ENCODE results near the gene PDE6H.

PDE6H gene

DNA sequence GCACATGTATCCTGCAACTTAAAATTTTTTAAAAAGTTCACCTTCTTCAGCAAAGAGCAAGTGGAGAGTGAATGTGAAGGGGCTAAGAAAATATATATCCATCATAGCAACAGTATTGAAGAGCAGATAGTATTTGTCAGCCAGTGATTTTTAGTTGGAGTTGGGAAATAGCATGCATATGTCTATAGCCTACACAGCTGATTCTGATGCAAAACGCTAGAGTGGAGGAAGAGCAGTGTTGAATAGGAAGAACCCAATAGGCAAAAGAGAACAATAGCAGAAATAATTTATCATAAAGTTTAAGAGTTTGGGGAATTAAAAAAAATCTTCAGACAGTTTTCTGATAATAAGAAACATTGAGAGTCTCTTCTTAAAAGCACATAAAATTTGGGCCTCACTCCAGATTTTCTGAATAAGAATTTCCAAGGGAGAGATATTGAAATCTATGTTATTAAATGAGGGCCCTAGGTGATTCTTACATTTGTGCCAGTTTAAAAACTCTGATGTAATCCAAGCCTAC is 12.0 kb downstream of the PDE6H start:
- DNase-seq (ENCODE audit: low spot score in 2 of 2): no peak
- peaks cover 2% of the 10 kb centered on the region for H3K36me3 Mint-ChIP-seq (ENCODE audit: insufficient read depth)
- no peaks in the 10 kb centered on the region for H3K9me3 Mint-ChIP-seq
- ATAC-seq (replicated peaks; ENCODE audit: extremely low read depth, poor library complexity, severe bottlenecking): no peak
- H3K4me3 Mint-ChIP-seq: no peak overlapping the region
- no peaks in the 10 kb centered on the region for H3K27me3 Mint-ChIP-seq
- H3K4me1 Mint-ChIP-seq: peaks cover 32% of the 10 kb centered on the region
- H3K27ac Mint-ChIP-seq (ENCODE audit: low read depth): no peak overlapping the region

DNA sequence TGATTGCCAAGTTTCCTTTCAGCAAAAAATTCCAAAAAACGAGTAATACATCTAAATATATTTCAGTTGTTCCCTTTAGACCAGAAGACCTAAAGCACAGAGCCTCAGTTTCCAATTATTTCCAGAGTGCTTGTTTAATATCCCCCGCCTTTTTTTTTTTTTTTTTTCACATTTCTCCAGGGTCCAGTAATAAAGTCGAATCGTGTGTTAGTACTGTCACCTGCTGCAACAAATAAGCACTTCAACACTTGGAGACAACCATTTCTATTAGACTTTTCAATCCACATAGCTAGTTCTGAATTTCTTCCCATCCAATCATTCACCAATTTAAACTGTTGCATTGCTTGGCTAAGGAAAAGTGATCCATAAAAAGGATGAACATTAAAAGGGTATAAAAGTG is 13.6 kb downstream of the PDE6H start:
- no peaks in the 10 kb centered on the region for H3K9me3 Mint-ChIP-seq
- H3K36me3 Mint-ChIP-seq (ENCODE audit: insufficient read depth): peaks cover 2% of the 10 kb centered on the region
- H3K27me3 Mint-ChIP-seq: no peaks in the 10 kb centered on the region
- H3K27ac Mint-ChIP-seq (ENCODE audit: low read depth): no peak overlapping the region
- H3K4me1 Mint-ChIP-seq: peaks cover 20% of the 10 kb centered on the region
- DNase-seq (ENCODE audit: low spot score in 2 of 2) (no peak), ATAC-seq (replicated peaks; ENCODE audit: extremely low read depth, poor library complexity, severe bottlenecking) (no peak)
- H3K4me3 Mint-ChIP-seq: no peak overlapping the region

DNA sequence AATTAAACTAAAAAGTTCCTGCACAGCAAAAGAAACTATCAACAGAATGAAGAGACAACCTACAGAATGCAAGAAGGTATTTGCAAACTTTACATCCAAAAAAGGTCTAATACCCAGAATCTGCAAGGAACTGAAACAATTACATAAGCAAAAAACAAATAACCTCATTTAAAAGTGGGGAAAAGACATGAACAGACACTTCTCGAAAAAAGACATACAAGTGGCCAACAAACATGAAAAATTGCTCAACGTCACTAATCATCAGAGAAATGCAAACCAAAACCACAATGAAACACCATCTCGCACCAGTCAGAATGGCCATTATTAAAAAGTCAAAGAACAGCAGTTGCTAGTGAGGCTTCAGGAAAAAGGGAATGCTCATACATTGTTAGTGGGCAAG is 15.2 kb downstream of the PDE6H start:
- Mint-ChIP-seq H3K4me1 (peaks cover 19% of the 10 kb centered on the region), H3K27ac (ENCODE audit: low read depth) (no peak overlapping the region), H3K9me3 (no peaks in the 10 kb centered on the region), H3K36me3 (ENCODE audit: insufficient read depth) (peaks cover 2% of the 10 kb centered on the region), H3K27me3 (no peaks in the 10 kb centered on the region), H3K4me3 (no peak overlapping the region)
- ATAC-seq (replicated peaks; ENCODE audit: extremely low read depth, poor library complexity, severe bottlenecking) (no peak), DNase-seq (ENCODE audit: low spot score in 2 of 2) (no peak)

DNA sequence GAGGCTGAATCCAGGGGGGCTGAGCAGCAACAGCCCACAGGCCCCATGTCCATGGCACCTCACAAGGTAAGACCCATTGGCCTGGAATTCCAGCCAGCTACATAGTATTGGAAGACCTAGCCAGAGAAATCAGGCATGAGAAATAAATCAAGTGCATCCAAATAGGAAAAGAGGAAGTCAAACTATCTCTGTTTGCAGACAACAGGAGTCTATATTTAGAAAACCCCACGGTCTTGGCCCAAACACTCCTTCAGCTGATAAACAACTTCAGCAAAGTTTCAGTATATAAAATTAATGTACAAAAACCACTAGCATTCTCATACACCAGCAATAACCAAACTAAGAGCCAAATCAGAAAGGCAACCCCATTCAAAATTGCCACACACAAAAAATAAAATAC is 16.9 kb downstream of the PDE6H start:
- Mint-ChIP-seq H3K36me3 (ENCODE audit: insufficient read depth) (no peaks in the 10 kb centered on the region), H3K4me1 (peaks cover 24% of the 10 kb centered on the region), H3K9me3 (no peaks in the 10 kb centered on the region), H3K27ac (ENCODE audit: low read depth) (no peak overlapping the region), H3K27me3 (no peaks in the 10 kb centered on the region), H3K4me3 (no peak overlapping the region)
- no peak for ATAC-seq (replicated peaks; ENCODE audit: extremely low read depth, poor library complexity, severe bottlenecking)
- no peak for DNase-seq (ENCODE audit: low spot score in 2 of 2)

DNA sequence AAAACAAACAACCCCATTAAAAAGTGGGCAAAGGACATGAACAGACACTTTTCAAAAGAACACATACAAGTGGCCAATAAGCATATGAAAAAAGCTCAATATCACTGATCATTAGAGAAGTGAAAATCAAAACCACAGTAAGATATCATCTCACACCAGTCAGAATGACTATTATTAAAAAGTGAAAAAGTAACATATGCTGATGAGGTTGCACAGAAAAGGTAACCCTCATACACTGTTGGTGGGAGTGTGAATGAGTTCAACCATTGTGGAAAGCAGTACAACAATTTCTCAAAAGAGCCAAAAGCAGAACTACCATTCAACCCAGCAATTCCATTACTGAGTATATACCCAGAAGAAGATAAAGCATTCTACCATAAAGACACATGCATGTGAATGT is 18.2 kb downstream of the PDE6H start:
- H3K4me3 Mint-ChIP-seq: no peak overlapping the region
- no peak overlapping the region for H3K27ac Mint-ChIP-seq (ENCODE audit: low read depth)
- no peaks in the 10 kb centered on the region for H3K27me3 Mint-ChIP-seq
- ATAC-seq (replicated peaks; ENCODE audit: extremely low read depth, poor library complexity, severe bottlenecking): no peak
- H3K9me3 Mint-ChIP-seq: no peaks in the 10 kb centered on the region
- DNase-seq (ENCODE audit: low spot score in 2 of 2): no peak
- no peaks in the 10 kb centered on the region for H3K36me3 Mint-ChIP-seq (ENCODE audit: insufficient read depth)
- H3K4me1 Mint-ChIP-seq: peaks cover 29% of the 10 kb centered on the region

DNA sequence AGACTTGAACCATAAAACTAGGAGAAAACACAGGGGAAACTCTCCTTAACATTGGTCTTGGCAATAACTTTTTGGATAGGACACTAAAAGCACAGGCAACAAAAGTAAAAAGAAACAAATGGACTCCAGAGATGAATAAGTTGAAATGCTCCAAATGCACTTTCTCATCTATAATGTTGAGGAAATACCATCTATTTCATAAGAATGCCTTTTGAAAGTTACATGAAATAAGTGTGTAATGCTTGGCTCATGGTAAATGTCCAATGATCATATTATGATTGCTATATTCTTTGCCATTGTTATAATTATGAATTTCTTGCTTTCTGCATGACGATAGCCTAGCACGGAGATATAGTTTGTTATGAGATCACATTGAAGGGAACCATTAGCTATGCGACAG is 19.8 kb downstream of the PDE6H start:
- DNase-seq (ENCODE audit: low spot score in 2 of 2): no peak
- ATAC-seq (replicated peaks; ENCODE audit: extremely low read depth, poor library complexity, severe bottlenecking): no peak
- no peaks in the 10 kb centered on the region for H3K9me3 Mint-ChIP-seq
- H3K4me1 Mint-ChIP-seq: peaks cover 29% of the 10 kb centered on the region
- H3K27ac Mint-ChIP-seq (ENCODE audit: low read depth): no peak overlapping the region
- H3K36me3 Mint-ChIP-seq (ENCODE audit: insufficient read depth): no peaks in the 10 kb centered on the region
- H3K4me3 Mint-ChIP-seq: no peak overlapping the region
- H3K27me3 Mint-ChIP-seq: no peaks in the 10 kb centered on the region

DNA sequence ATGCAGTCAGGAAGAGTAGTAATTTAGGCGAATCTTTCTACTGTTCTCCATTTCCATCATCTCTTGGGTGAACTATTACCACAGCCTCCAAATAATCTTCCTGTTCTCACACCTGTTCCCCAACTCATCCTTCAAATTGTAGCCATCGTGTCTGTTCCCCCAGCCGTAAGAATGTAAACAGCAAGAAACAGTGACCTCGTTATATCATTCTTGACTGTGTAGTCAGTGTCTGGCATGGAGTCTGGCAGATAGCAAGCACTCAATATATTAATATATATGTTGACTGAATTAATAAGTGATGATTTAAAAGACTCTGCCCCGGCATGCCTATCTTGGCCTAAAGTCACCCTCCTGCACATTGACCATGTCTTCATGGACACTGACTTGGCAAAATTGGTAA is 20.3 kb downstream of the PDE6H start:
- peaks cover 29% of the 10 kb centered on the region for H3K4me1 Mint-ChIP-seq

DNA sequence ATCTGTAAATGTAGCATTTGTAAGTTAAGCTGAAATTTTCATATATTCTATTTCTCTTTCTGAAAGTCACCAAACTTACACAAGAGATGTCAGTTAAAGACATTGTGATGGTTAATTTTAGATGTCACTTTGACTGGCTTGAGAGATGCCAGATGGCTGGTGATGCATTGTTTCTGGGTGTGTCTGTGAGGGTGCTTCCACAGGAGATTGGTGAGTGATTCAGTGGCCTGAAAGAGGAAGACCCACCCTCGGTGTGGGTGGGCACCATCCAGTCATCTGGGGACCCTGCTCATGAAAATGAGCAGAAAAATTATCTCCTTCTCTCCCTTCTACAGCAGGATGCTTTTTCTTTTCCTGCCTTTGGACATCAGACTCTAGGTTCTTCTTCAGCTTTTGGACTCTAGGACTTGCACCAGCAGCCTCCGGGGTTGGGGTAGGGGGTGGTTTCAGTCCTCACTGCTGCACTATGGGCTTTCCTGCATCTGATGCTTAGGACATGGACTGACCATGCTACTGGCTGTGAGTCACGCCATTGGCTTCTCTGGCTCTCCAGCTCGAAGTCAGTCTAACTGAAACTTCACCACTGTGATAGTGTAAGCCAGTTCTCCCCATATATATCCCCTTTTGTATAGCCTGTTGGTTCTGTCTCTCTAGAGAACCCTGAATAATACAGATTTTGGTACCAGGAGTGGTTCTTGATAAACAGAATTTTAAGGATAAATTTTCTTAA is 20.9 kb downstream of the PDE6H start:
- Mint-ChIP-seq H3K27me3 (peaks cover 10% of the 10 kb centered on the region), H3K4me3 (no peak overlapping the region), H3K9me3 (no peaks in the 10 kb centered on the region), H3K27ac (ENCODE audit: low read depth) (peak overlapping the region; percentile 52), H3K4me1 (peaks cover 29% of the 10 kb centered on the region), H3K36me3 (ENCODE audit: insufficient read depth) (no peaks in the 10 kb centered on the region)
- ATAC-seq (replicated peaks; ENCODE audit: extremely low read depth, poor library complexity, severe bottlenecking) (no peak), DNase-seq (ENCODE audit: low spot score in 2 of 2) (no peak)

More for the DNA sequence above, 20.3 kb downstream of the PDE6H start:
- Mint-ChIP-seq H3K36me3 (ENCODE audit: insufficient read depth) (no peaks in the 10 kb centered on the region), H3K4me3 (no peak overlapping the region), H3K9me3 (no peaks in the 10 kb centered on the region), H3K27ac (ENCODE audit: low read depth) (no peak overlapping the region), H3K27me3 (peaks cover 4% of the 10 kb centered on the region)
- ATAC-seq (replicated peaks; ENCODE audit: extremely low read depth, poor library complexity, severe bottlenecking): no peak
- DNase-seq (ENCODE audit: low spot score in 2 of 2): no peak

DNA sequence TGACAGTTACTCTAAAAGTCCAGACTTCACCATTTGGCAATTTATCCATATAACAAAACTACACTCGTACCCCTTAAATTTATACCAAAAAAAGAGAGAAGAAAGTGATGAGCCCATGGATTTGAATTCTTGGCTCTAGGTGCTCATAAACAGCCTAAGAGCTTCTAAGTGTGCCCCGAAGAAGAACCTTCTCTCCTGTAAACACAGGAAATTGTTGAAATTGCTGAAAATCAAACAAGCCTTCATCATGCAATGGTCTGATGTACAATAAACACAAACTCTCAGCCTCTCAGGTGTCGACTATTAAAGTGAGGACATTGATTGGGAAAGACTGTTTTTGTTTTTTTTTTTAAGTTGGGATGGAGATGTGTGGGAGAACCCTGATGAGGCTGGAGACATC is 21.8 kb downstream of the PDE6H start:
- H3K4me1 Mint-ChIP-seq: peaks cover 23% of the 10 kb centered on the region
- peaks cover 19% of the 10 kb centered on the region for H3K27me3 Mint-ChIP-seq
- no peaks in the 10 kb centered on the region for H3K36me3 Mint-ChIP-seq (ENCODE audit: insufficient read depth)
- no peaks in the 10 kb centered on the region for H3K9me3 Mint-ChIP-seq
- peak overlapping the region; percentile 52 for H3K27ac Mint-ChIP-seq (ENCODE audit: low read depth)
- no peak for DNase-seq (ENCODE audit: low spot score in 2 of 2)
- H3K4me3 Mint-ChIP-seq: no peak overlapping the region
- no peak for ATAC-seq (replicated peaks; ENCODE audit: extremely low read depth, poor library complexity, severe bottlenecking)

DNA sequence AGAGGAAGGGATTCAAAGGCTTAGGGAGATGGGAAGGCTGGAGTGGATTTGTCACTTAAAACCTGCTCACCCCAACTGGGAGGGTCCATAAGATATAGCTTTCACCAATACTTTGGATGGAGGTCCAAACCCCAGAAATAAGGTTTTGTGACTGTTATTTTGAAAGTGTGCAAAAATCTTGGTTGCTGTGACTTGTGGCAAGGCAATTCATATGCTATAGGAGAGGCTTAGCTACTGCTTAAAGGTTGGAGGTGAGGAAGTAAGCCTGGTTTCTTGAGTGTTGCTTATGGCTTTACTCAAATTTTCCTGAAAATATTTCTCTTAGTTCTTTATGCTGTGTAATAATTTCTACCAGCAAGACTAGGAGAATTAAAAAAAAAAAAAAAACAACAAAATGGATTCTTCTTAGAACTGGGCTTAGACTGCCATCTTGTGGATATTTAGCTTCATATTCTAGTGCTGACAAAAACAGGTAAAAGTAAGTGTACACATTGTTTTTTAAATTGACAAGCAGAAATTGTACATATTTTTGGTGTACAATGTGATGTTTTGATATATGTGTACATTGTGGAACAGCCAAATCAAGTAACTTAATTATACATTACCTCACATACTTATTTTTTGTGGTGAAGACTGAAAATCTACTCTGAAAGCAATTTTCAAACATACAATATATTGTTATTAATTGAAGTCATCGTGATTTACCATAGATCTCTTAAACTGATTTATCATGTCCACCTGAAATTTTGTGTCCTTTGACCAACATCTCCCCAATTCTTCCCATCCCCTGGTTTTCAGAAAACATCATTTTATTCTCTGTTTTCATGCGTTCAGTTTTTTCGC is 23.0 kb downstream of the PDE6H start:
- Mint-ChIP-seq H3K4me1 (peaks cover 18% of the 10 kb centered on the region), H3K4me3 (no peak overlapping the region), H3K27ac (ENCODE audit: low read depth) (no peak overlapping the region), H3K36me3 (ENCODE audit: insufficient read depth) (no peaks in the 10 kb centered on the region), H3K9me3 (no peaks in the 10 kb centered on the region), H3K27me3 (peaks cover 19% of the 10 kb centered on the region)
- ATAC-seq (replicated peaks; ENCODE audit: extremely low read depth, poor library complexity, severe bottlenecking): peak; percentile 62
- DNase-seq (ENCODE audit: low spot score in 2 of 2): no peak

DNA sequence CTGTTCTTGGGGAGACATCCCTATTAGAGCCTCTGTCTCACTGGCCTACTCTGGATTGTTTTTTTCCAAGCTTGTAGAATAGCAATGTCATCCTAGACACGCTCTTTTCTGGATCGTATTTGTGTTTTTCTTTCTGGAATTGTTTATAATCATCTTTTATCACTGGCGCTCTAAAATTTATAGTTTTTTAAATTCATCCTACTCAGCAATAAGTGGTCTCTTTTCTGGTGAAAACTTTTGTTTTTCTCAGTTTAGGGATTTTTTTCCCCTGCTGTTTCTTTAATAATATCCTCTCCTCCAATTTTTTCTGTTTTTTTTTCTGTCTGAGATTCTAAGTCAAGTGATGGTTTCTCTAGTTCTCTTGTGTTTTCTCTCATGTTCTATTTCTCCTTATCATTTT is 25.2 kb downstream of the PDE6H start:
- peaks cover 25% of the 10 kb centered on the region for H3K27me3 Mint-ChIP-seq
- DNase-seq (ENCODE audit: low spot score in 2 of 2) (no peak), ATAC-seq (replicated peaks; ENCODE audit: extremely low read depth, poor library complexity, severe bottlenecking) (no peak)
- H3K9me3 Mint-ChIP-seq: no peaks in the 10 kb centered on the region
- H3K27ac Mint-ChIP-seq (ENCODE audit: low read depth): no peak overlapping the region
- no peak overlapping the region for H3K4me3 Mint-ChIP-seq
- H3K36me3 Mint-ChIP-seq (ENCODE audit: insufficient read depth): no peaks in the 10 kb centered on the region
- H3K4me1 Mint-ChIP-seq: peaks cover 18% of the 10 kb centered on the region

DNA sequence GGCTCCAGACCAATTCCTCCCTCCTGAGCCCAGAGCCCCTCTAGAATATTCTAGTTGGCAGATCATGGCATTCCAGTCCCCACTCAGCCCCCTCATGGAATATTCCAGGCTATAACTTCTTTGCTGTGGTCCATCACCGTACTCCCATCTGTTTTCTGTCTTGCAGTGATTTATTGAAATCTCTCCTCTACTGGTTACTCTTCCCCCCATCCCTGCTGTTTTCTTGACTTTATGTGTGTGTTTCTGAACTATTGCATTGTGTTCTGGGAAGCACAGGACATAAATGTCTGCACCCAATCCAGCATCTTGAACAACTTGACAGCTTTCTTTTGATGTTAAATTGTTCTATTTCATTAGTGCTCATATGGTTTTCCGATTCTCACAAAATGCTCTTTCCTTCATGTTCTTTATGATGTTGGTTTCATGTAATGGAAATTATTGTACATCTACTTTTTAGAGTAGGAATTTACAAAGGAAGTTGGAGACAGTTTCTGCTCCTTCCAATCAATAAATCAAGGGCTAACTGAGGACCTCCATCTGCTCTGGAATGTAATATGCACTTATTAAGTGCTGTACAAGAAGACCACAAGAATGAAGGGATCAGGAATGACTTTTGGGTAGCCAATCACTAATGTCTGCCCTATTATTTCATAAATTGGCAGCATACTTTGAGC is 26.3 kb downstream of the PDE6H start:
- peaks cover 35% of the 10 kb centered on the region for H3K27me3 Mint-ChIP-seq
- ATAC-seq (replicated peaks; ENCODE audit: extremely low read depth, poor library complexity, severe bottlenecking): no peak
- no peak overlapping the region for H3K27ac Mint-ChIP-seq (ENCODE audit: low read depth)
- H3K4me3 Mint-ChIP-seq: no peak overlapping the region
- H3K4me1 Mint-ChIP-seq: peaks cover 12% of the 10 kb centered on the region
- H3K9me3 Mint-ChIP-seq: no peaks in the 10 kb centered on the region
- no peaks in the 10 kb centered on the region for H3K36me3 Mint-ChIP-seq (ENCODE audit: insufficient read depth)
- DNase-seq (ENCODE audit: low spot score in 2 of 2): no peak
